IPS DF 4.7 (cell line): ENCODE data around the gene STPG2.
"Not testable (repeated sequence)": the region's sequence is repeated elsewhere in the genome, so short reads cannot be mapped to it uniquely, and the experiment has no call there.

ENCODE experiments used
- DNase-seq: peaks from one replicate; pipeline ENCODE4 v3.0.0-alpha.2; 2013; ENCODE audit warnings: low spot score; ENCODE audit errors: extremely low read depth

The STPG2 gene

GRCh38 chr4:97645071-97645821 lies 498.0 kb downstream of the STPG2 start:
- DNase-seq = no peak

DNA sequence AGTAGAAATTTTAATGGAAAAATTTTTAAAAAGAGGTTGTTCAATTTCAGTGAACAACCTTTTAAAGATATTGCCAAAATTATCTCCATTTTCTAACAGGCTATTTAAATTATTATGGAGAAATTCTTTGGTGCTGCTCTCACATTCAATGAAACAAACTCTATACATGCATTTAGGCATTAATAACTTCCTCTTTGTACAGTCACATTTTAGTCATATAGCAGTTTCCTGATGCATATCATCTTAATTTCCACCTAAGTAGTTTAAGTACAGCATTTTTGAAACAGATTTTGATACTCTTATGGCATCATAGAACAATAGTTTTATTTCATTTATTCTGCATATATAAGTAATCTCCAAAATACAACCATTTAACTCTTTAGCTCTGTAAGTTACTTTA lies 500.1 kb downstream of the STPG2 start:
- no peak for DNase-seq

DNA sequence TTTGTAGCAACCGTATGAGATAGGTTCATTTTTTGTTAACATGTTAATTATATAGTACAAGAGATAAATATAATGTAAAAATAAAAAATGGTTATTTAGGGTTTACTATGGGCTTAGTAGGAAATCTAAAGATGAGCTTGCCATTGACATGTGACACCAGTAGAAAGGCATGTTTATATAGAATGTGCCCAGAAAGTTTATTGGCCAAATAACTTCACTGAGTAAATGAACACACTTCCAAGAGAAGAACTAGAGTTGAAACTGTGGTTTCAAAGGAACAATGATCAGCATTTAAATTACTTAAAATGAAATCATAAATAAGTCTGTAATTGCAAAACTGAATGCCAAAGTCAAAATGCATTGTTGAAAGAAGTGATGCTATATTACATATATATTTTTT lies 503.3 kb downstream of the STPG2 start:
- DNase-seq = no peak

GRCh38 chr4:97633831-97634230 lies 509.4 kb downstream of the STPG2 start:
- not testable (repeated sequence) for DNase-seq

DNA sequence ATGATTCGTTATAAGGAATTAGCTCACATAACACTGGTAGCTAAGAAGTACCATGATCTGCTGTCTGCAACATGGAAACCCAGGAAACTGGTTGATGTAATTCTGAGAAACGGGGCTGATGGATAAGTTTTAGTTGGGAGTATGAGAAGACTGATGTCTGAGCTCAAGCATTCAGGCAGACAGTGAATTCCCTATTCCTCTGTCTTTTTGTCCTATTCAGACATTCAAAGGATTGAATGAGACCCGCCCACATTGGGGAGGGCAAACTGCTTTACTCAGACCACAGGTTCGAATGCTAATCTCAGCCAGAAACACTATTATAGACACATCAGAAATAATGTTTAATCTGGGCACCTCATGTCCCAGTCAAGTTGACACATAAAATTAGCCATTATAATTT lies 515.5 kb downstream of the STPG2 start:
- no peak for DNase-seq

- no peak for DNase-seq
Observed at GRCh38 chr4:97624204-97624603, 519.1 kb downstream of the STPG2 start.

- no peak for DNase-seq
Observed at GRCh38 chr4:97605932-97606331, 537.3 kb downstream of the STPG2 start.

DNA sequence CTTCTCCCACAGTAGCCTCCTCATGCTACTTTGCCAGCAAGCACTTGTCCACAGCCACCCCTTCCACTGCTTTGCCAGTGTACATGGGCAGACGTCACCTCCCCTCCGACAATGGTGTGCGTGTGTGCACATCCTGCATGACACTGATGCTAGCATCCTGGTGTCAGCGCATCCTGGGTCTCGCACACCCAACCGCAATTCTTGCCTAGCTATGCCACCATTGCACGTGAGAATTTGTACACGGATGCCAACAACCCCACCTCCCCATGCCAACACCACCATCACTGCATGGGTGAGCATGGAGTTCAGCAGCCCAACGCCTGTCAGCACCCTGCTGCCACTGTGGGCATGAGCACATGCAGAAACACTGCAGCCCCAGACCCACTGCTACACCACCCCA lies 550.0 kb downstream of the STPG2 start:
- DNase-seq = no peak

DNA sequence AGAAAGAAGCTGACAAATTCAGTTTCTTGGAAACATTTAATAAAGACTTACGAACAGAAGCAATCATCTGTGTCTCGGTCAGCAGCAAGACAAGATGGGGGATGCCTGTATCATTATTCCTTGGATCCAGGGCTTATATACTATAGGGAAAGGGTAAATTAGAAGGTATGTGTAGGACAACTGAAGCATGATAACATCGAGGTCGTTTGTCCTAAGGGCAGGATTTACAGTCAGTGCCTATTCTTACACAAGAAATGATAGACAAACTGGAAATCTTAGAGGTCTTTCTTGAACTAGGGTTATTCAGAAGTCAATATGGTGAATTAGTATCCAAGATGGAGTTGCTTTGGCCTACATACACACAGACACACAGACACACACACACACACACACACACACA lies 553.0 kb downstream of the STPG2 start:
- no peak for DNase-seq

- no peak for DNase-seq
Observed at GRCh38 chr4:97589481-97590196, 553.6 kb downstream of the STPG2 start.

- no peak for DNase-seq
Observed at GRCh38 chr4:97587912-97588311, 555.4 kb downstream of the STPG2 start.

DNA sequence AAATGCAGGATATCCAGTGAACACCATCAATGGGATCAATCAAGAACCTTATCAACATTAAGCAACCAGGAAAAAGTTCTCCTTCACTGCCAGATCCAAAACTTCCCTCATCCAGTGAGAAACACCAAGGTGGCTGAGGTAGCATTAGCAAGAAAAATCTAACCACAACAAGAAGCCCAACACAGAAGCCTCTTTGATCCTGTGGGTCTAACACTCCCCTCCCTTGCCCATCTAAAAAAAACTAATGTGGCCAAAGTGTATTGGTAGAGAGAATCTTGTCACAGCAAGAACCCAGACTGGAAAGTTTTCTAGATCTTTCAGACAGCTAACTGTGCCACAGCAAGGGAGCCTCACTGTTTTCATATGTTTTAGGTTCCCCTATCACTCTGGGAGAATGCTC lies 558.0 kb downstream of the STPG2 start:
- no peak for DNase-seq

GRCh38 chr4:97582890-97583289 lies 560.4 kb downstream of the STPG2 start:
- no peak for DNase-seq

GRCh38 chr4:97577004-97577403 lies 566.3 kb downstream of the STPG2 start:
- DNase-seq = no peak

DNA sequence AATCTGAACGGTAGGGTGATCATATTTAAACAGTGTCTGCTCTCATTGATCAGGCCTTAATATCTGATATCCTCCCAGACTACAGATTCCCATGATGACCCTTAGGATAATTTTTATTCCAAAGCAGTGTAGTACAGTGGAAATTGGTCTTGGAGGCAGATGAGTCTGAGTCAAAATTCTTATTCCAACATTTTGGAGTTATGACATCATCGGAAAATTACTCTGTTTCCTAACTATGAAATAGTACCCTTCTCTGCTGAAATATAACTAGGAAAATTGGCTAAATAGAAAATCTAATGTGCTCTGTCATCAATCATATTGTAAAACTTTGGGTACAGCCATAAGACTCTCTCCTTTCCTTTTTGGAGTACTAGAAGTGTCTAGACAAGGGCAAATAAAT lies 583.3 kb downstream of the STPG2 start:
- no peak for DNase-seq

GRCh38 chr4:97558204-97558778 lies 585.0 kb downstream of the STPG2 start:
- no peak for DNase-seq

DNA sequence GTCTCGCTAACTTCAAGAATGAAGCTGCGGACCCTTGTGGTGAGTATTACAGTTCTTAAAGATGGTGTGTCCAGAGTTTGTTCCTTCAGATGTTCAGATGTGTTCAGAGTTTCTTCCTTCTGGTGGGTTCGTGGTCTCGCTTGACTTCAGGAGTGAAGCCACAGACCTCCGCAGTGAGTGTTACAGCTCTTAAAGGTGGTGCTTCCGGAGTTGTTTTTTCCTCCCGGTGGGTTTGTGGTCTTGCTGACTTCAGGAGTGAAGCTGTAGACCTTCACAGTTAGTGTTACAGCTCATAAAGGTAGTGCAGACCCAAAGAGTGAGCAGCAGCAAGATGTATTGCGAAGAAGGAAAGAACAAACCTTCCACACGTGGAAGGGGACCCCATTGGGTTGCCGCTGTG lies 592.6 kb downstream of the STPG2 start:
- DNase-seq = not testable (repeated sequence)

DNA sequence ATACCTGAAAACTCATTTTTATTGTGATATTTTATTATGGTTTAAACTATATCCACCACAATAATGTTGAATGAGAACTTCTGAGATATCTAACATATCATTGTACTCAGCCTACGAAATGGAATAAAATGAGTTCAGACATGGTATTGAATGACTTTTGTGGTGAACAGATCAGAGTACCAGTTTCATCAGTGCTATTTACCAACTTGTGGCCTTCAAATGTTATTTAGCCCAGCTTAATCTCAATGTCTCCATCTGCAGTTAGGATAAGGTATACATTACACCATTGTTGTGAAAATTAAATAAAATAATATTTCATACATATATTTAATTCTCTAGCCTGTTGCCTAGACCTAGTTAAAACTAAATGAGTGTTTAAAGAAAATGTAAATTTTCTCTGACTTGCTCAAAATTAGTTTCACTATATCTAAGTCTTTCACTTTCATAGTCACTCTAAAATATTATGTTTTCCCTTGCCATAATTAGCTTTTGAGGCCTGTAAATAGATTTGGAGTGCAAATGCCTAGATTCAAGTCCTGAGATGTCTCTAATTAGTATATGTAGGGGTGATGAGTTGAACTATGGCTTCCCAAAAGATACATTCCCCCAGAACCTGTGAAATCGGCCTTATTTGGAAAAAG lies 594.2 kb downstream of the STPG2 start:
- DNase-seq = no peak

- DNase-seq = no peak
Observed at GRCh38 chr4:97548186-97548585, 595.1 kb downstream of the STPG2 start.

DNA sequence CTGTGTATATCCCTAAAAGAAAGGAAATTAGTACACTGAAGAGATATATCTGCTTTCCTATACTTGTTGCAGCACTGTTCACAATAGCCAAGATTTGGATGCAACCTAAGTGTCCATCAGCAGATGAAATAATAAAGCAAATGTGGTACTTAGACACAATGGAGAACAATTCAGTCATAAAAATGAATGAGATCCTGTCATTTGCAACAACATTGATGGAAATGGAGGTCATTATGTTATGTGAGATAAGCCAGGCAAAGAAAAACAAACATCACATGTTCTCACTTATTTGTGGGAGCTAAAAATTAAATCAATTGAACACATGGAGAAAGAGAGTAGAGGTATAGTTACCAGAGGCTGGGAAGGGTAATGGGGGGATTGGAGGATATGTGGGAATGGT lies 611.9 kb downstream of the STPG2 start:
- DNase-seq = no peak

GRCh38 chr4:97530676-97531075 lies 612.6 kb downstream of the STPG2 start:
- DNase-seq = no peak

- no peak for DNase-seq
Observed at GRCh38 chr4:97525236-97525635, 618.0 kb downstream of the STPG2 start.
